Fibroblast of lung (primary cell): ENCODE measurements around the gene NCAPD2.

ENCODE experiments used
- EZH2 ChIP-seq: IDR thresholded peaks from 2 replicates; pipeline ENCODE4 v1.5.1; 2012; ENCODE audit warnings: low read length, control low read depth, mild to moderate bottlenecking; ENCODE audit errors: missing control alignments
- TF ChIP-seq, protein P1 (sequence below), 2 donors: IDR thresholded peaks in 1 of 2; conservative IDR thresholded peaks in 1 of 2; 1 replicate in 1 of 2; 2 replicates in 1 of 2; pipeline ENCODE4 v1.5.1; 2011 to 2012; ENCODE audit warnings: low read length in 2 of 2, control low read depth in 1 of 2, inconsistent platforms in 1 of 2, low read depth in 1 of 2, mild to moderate bottlenecking in 1 of 2

DNA sequence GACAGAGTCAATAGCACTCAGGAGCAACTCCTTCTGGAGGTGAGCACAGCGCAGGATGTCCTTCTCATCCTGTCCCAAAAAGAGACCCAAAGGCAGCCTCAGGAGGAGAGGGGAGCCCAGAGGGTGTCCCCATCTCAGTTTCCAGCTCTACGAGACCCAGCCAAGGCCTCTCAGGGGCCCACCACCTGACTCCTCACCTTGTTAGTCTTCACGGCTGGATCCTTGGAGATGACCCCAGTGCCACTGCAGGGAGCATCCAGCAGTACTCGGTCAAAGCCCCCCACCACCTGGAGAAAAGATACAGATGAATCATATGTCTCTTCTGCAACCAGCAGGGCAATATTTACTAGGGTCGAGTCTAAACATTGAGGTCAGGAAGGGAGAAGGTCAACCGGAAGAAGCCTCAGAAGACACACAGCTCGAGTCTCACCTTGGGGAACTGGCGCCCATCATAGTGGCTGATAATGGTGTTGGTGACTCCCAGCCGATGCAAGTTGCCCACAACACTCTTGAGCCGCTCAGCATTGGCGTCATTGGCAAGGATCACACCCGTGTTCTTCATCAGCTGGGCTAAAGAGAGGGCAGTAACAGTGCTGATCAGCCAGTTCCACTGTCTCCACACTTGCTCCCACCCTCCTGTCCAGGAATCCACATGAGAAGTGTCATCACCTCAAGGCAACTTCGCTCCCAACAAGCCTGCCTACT, 66.8 kb downstream of the NCAPD2 start:
- TF ChIP-seq, protein P1, sequence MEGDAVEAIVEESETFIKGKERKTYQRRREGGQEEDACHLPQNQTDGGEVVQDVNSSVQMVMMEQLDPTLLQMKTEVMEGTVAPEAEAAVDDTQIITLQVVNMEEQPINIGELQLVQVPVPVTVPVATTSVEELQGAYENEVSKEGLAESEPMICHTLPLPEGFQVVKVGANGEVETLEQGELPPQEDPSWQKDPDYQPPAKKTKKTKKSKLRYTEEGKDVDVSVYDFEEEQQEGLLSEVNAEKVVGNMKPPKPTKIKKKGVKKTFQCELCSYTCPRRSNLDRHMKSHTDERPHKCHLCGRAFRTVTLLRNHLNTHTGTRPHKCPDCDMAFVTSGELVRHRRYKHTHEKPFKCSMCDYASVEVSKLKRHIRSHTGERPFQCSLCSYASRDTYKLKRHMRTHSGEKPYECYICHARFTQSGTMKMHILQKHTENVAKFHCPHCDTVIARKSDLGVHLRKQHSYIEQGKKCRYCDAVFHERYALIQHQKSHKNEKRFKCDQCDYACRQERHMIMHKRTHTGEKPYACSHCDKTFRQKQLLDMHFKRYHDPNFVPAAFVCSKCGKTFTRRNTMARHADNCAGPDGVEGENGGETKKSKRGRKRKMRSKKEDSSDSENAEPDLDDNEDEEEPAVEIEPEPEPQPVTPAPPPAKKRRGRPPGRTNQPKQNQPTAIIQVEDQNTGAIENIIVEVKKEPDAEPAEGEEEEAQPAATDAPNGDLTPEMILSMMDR (conservative IDR thresholded peaks at IDR 0.05 in 1 of 2, IDR thresholded peaks at IDR 0.05 in 1 of 2; ENCODE audit: low read depth in 1 of 2, low read length in 2 of 2): no peak
- TF ChIP-seq EZH2: no peak
